RPMI7951 (cell line): ENCODE data around the gene ARPC2. TPM values are rescaled to one million over a fixed set of nuclear protein-coding genes. Genes with fewer than 3 reads are reported as not detected.
A peak's percentile ranks its signal among the peaks of the same experiment; 100 is the strongest.
"Not testable (repeated sequence)": the region's sequence is repeated elsewhere in the genome, so short reads cannot be mapped to it uniquely, and the experiment has no call there.

ENCODE experiments used
- DNase-seq: peaks from one replicate; pipeline ENCODE4 v3.0.0-alpha.2; 2012; ENCODE audit warnings: low read depth
- total RNA-seq: library from RNA; depleted of rRNA; stranded (reverse); fragments of >200 nt; shearing (Covaris generic); gene quantifications from 2 replicates; pipeline ENCODE4 v1.2.3, GENCODE V29; 2014; rRNA removed

ARPC2 gene
- total RNA-seq = 600 and 648 TPM in 2 replicates

DNA sequence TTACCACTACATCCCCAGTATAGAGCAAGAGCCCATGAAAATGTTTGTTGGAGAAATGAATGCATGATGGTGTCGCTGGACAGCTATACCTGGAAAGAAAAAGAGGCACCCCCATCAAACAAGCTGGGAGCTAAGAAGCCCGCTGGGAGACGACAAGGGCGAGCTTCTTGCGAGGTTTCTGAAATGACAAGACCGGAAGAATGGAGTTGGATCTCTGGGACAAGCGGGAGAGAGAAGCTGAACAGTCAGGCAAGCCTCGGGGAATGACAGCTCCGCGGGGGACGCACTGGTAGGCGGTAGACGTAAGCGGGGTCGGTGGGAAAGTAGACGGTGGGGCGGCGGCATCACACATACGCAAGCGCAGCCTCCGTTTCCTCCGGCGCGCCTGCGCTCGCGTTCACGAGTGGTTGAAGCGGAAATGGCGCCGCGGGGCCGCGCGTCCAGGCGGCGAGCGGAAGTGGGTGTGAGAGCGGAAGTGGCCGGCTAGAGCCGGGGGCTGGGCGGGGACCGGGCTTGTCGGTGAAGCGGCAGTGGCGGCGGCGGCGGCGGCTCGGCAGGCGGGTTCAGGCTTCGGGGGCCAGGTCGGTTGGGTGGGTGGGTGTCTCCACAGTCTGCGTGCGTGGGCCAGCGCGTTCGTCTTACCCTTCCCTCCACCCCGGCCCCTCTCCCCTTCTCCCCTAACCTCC is at the start of gene ARPC2:
TSS of gene ARPC2 (plus strand) at position 516 of the 686 bp plus-strand sequence. CDS start 282 bp downstream, outside the sequence.
- DNase-seq = peak; percentile 95

DNA sequence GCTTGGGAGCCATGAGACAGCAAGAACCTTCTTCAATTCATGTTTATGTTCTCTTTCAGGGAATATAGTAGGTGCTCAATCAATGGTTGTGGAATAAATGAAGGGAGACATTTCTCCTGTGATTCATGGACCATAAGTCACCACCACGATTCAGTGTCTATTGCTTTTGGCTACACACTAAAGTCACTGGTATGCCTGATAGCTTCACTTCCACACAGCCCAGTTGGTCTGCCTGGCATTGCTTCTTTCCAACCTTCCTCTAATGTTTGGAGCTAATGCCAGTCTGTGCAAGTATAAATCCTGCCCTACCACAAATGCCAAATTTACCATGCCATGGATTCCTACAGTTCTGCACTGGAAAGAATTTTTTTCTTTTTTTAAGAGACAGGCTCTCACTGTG is 49.0 kb upstream of the ARPC2 start:
- DNase-seq = no peak

DNA sequence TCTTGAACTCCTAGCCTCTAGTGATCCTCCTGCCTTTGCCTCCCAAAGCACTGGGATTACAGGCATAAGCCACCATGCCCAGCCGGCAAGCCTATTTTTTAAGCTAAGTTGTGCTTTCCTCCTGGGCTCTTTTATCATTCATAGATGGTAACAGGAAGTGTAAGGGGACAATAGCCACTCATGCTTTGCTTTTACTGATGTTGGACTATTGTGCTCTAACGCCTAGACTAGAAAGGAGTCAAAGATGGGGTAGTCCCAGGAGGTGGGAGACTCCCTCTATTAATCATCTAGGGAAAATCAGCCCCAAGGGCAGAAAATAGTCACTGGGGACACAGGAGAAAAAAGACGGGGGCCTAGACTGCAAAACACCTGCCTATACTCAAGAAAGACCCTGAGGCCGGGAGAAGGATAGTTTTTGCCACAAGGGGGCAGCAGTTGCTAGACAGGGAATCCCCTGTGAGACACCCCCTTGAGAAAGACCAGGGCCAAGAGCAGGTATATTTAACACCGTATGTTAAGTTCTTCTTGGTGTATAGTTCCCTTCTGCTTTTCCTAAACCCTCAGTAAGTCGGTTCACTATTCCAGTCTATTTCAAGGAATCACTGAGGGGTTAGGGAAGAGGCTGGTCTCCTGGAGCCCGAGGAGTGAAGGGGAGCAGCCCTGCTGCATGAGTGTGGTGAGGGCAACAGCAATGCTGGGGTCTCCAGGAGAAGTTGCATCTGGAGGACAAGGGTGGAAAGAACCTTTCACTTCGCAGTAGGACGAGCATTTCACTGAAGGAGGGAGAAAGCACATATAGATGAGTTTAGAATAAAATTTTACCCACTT is 48.1 kb upstream of the ARPC2 start:
- DNase-seq = peak; percentile 48

DNA sequence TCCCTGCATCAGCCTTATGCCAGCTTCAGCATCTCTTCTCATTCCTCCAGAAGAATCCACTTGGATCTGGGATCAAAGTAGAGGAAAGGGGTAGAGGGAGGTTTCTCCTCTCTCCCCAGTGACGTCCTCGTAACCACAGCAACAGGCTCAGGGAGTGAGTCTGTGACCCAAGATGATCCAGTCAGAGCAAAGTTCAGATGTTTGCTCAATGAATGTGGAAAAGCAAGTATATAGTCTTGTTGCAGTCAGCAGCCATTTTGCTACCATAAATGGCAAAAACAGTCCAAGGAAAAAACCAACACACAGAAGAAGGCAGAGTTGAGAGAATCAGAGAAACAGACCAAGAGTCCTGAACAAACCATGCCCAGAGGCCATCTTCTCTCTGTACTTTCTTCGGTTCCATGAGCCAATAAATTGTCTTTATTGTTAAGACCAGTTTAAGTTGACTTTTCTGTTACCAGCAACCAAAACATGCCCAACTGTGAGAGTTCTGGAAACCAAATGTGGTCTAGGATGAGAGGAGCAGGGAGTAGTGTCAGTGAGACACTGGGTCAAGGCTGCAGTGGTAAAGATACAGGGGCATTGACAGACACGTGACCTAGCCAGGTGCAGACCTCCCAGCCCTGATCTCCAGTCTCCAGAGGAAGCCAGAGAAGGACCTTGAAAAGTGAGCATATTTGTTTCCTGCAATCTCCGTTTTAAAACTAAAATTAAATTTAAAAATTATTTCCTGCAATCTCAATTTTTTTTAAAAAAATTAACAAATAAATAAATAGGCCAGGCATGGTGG is 47.0 kb upstream of the ARPC2 start:
- no peak for DNase-seq

DNA sequence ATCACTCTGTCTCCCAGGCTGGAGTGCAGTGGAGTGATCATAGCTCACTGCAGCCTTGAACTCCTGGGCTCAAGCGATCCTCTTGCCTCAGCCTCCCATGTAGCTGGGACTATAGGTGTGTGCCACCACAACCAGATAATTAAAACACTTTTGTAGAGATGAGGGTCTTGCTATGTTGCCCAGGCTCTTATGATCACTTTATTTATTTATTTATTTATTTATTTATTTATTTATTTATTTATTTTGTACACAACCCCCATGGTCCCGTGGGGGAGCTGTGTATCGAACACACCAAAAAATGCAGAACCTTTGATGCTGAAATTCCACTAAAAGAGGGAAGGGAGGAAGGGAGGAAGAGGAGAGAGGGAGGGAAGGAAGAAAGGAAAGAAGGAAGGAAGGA is 45.2 kb upstream of the ARPC2 start:
- DNase-seq = not testable (repeated sequence)

DNA sequence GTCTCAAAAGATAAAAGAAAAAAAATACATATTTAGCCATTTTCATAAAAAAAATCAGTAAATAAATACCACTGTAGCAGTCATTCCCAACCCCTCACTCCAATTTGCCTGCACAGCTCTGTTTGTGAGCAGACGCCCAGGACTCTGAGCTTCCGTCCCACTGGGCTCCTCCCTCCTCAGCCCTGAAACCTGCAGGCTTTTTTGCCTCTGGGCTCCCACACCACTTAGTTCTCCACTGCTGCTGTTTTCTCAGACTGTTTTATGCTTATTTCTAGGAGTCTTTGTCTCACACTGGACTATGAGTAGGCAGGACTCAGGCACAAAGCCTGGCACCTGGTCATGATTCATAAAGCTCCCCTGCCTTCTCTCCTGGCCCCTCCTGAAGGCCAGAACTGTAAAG is 44.1 kb upstream of the ARPC2 start:
- DNase-seq = no peak

DNA sequence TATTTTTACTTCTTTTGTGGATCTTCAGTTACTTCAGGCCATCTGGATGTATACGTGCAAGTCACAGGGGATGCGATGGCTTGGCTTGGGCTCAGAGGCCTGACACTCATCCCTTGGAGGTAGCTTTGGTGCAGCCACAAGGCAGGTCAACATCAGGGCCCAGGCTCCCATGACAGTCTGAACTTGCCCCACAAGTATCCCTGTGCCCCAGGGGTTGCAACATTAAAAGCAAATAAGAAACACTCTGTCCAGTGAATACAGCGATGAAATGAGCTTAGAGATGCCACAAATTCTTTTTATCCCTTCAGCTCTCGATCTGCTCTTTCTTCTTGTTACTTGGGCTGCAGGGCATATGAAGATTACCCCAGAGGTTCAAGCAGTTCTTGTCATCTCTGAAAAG is 37.2 kb upstream of the ARPC2 start:
- no peak for DNase-seq

DNA sequence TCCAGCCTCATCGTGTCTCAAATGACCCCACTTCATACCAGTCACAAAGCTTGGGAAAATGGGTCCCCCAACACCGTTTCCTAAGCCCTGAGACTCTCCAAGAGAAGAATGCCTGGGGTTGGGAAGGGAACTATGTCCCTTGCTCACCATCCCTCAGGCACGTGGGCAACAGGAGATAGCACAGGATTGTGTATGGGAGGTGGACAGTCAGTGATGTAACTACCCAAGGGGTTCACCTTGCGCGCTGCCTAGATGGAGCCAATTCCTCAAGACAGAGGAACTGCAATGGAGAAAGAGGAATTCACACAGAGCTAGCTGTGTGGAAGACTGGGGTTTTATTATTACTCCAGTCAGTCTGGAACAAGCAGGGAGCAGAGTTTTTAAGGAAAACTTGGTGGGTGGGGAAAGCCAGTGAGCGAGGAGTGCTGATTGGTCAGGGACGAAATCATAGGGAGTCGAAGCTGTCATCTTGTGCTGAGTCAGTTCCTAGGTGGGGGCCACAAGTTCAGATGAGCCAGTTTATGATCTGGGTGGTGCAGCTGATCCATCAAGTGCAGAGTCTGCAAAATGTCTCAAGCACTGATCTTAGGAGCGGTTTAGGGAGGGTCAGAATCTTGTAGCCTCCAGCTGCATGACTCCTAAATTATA is 36.4 kb upstream of the ARPC2 start:
- peak; percentile 35 for DNase-seq

DNA sequence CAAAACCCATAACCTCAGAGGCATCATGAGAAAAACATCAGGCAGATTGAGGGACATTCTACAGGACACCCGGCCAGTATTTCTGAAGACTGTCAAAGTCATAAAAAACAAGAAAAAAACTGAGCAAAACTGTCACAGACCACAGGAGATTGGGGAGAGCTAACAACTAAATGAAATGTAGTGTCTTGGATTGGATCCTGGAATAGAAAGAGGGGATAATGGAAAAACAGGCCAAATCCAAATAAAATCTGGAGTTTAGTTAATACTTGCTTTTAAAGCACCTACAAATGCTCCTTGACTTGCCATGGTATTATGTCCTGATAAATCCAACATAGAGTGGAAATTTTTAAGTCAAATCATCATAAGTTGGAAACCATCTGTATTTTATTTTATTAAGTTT is 32.7 kb upstream of the ARPC2 start:
- no peak for DNase-seq

DNA sequence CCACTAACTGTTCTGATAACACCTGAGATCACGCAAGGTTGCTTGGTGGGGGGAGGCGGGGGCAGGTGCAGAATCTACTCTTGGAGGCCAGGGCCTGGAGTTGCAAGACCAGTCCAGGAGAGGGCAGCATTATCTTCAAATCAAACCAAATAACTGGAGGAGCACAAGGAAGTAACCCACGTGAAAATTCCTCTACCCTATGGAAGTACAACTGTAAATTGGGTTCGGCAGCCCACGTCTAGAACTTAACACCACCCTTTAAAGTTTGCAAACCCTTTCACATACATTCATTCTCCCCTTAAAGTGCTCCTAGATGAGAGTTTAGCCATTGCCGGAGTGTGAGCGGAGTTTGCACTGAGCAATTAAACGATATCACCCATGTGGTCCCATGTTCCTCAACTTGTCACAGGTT is 30.6 kb upstream of the ARPC2 start:
- DNase-seq = peak; percentile 73

DNA sequence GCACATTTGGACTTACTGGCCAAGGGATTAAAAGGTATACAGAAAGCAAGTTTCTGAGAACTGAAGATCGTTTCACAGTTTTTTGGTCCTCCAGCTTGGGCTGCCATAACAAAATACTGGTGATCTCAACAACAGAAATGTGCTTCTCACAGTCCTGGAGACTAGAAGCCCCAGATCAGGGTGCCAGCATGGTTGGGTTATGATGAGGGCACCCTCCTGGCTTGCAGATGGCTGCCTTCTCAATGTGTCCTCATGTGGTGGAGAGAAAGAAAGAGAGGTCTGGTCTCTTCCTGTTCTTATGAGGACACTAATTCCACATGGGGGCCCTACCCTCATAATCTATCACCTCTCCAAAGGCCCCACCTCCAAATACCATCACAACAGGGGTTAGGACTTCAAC is 30.1 kb upstream of the ARPC2 start:
- no peak for DNase-seq

DNA sequence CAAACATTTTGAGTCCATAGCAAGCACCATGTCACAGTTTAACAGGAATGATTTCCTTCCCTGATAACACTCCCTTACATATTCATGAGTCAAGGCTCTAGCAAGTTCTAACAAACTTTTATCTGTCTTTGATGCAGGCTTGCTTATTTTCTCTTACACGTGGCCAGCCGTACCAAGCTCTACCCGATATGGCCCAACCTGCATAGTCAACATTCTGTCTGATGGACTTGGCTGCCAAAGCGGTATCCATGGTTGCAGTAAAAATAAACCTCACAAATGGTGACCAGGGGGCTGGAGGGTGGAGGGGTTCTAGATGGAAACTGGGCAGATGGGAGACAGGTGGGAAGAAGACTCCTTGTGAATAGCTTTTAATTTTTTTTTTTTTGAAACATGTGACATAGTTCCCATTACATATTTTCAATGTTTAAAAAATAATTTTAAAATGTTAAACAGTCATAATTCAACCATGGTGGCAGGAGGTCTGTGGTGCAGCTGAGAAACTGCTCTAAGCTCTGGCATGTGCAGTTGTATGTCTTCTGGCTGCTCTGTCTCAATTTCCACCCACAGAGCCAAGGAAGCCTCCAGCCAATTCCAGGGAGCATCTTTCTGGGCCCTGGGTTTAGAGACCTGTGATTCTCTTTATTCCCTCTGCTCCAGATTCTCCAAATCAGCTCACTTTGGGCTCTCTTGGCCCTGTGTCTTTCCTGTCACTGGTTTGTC is 29.5 kb upstream of the ARPC2 start:
- no peak for DNase-seq

DNA sequence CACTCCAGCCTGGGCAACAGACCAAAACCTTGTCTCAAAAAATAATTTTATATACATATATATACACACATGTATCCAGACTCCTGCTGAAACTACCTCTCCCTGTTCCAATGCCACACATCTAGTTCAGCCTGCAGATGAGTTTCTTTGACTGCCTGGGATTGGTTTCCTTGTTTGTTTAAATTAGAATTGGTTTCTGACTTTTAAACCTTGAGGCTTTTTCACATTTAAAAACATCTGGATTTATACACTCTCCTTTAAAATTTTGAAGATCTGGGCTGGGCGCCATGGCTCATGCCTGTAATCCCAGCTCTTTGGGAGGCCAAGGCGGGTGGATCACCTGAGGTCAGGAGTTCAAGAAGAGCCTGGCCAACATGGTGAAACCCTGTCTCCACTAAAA is 28.5 kb upstream of the ARPC2 start:
- no peak for DNase-seq

DNA sequence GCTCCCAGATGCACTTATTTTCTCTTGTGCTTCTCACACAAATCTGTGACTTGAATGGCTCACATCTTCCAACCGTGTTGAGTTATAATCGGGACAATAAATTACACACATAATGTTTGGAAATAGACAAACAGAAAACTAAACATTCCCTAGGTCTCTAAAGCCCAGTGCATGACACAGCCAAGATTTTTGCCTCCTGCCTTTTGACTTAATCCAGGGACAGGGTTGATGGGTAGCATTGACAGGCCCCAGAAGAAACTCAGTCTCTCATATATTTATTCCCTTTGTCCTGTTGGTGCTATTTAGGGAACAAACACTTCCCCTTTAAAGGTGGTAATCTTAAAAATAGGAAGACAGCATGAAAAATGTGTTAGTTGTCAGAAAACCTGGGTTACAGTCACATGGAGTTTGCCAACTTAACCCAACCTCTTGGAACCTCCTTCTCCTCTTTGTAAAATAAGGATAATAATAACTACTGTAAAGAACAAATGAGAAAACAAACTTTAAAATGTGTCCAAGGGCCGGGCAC is 24.0 kb upstream of the ARPC2 start:
- no peak for DNase-seq

DNA sequence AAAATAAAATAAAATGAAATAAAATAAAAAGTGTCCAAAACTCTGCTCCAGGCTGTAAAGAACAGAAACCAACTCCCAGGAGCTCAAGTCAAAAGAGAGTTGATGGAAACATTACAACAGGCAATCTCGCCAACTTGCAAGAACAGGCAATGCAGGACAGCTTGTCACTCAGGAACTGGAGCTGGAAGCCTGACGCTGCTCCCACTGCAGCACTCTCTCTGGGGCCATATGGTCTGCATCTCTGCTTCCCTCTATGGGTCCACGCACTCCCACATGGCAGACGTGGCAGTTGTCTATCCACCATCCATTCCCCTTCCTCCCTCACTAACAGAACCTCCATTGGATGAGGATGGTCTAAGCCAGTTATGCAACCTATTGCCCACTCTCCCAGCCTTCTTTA is 23.3 kb upstream of the ARPC2 start:
- no peak for DNase-seq

DNA sequence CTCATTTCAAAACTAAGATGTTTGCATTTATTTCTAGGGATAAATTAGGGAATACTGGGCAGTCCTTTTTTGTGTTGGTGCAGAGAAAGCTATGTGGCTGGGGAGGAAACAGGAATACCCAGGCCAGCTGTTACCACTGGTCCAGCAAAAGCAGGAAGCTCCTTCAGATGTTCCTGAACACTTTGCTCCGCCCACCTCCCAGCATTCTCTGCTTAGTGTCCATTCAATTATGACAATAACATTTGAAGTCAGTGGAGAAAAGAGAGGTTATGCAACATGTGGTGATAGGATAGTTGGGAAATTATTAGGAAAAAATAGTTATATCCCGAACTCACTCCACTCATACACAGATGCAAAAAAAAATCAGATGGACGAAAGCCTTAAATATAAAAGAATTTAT is 22.1 kb upstream of the ARPC2 start:
- no peak for DNase-seq

DNA sequence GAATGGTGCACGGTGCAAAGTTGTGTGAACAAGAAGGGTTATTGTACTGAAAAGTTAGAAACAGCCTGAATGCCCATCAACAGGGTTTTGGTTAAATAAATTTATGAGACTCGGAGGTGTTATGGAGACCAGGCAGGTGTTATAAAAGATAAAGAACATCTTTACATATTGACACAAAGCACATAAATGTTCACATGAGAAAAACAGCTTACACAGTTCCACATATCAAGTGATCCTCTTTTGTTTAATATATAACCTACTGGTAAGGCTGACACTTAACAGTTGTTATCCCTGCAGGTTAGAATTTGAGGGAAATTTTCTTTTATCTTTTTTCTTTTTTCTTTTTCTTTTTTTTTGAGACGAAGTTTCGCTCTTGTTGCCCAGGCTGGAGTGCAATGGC is 20.0 kb upstream of the ARPC2 start:
- no peak for DNase-seq

DNA sequence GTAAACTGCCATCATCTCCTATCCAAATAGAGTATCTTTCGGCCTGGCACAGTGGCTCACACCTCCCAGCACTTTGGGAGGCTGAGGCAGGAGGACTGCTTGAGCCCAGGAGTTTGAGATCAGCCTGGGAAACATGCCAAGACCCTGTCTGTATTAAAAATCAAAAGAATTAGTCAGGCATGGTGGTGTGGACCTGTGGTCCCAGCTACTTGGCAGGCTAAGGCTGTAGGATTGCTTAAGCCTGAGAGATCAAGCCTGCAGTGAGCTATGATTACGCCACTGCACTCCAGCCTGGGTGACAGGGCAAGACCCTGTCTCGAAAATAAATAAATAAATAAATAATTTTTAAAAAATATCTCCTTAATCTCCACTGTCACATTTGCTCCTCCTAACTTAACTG is 14.7 kb upstream of the ARPC2 start:
- DNase-seq = no peak

DNA sequence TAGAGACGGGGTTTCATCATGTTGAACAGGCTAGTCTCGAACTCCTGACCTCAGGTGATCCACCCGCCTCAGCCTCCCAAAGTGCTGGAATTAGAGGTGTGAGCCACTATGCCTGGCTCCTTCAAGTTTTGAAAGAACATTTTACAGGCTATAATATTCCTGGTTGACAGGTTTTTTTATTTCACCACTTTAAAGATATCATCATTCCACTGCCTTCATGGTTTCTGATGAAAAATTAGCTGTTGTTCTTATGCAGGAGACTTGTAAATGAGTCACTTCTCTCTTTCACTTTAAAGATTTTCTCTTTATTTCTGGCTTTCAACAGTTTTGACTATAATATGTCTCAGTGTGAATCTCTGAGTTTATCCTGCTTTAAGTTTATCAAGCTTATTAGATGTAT is 7.9 kb upstream of the ARPC2 start:
- DNase-seq = no peak

DNA sequence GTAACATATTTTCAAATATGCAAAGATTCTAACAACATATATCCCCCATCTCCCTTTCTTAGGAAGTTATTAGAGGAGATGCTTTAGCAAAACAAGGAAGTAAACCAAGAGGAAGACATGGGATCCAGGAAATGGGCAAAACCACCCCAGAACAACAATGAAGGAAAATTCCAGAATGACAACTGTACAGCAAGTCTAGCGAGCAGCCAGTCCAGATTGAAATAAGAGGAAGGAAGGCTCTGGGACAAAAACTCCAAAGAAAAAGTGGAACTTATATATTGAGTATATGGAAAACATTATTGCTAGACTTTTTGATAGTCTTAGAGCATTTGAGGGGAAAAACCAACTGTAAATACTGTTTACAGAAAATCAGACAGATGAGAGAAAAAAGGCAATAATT is 2.9 kb upstream of the ARPC2 start:
- no peak for DNase-seq

DNA sequence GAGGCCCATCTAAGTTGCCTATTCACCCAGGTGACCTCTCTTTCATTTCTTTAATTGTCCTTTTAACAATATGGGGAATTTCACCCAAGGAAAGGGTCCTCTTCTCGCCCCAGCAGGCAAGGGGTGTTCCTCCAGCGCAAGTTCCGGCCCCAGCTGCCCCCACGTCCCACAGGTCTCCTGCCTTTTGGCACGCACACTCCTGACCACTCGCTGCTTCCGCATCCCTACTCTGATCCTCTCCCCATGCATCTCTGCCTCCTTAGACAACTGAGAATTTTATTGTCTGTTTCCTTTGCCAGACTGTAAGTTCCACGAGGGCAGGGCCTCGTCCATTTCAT is 684 bp upstream of the ARPC2 start:
- DNase-seq = peak; percentile 30
